Astrocyte (in vitro differentiated cells and primary cell): ENCODE results near the gene HOXB13. TPM values are rescaled to one million over a fixed set of nuclear protein-coding genes. Genes with fewer than 3 reads are reported as not detected.

Experiments used
- DNase-seq: peaks from one replicate; pipeline ENCODE4 v3.0.0-alpha.2; 2010; ENCODE audit warnings: low read depth
- FAIRE-seq: peaks from 2 replicates; lab custom pipeline; 2011; peaks lifted over from hg19 to GRCh38; lab: Jason Lieb, UNC
- H2AFZ ChIP-seq: 2 replicates; pipeline ENCODE4 v1.6.0; 2012; ENCODE audit warnings: low read depth, low read length, inconsistent platforms
- H3K27ac ChIP-seq: 2 replicates; pipeline ENCODE4 v1.5.1; 2011; ENCODE audit warnings: low read depth, low read length, inconsistent platforms
- H3K27me3 ChIP-seq: 2 replicates; pipeline ENCODE4 v1.6.0; 2011; ENCODE audit warnings: low read length, inconsistent platforms; ENCODE audit not compliant: insufficient read depth
- H3K36me3 ChIP-seq: 2 replicates; pipeline ENCODE4 v1.5.1; 2011; ENCODE audit warnings: low read length, inconsistent platforms; ENCODE audit not compliant: insufficient read depth
- H3K4me1 ChIP-seq: 2 replicates; pipeline ENCODE4 v1.5.1; 2011; ENCODE audit warnings: low read length, inconsistent platforms; ENCODE audit not compliant: insufficient read depth
- H3K4me2 ChIP-seq: 2 replicates; pipeline ENCODE4 v1.6.0; 2012; ENCODE audit warnings: low read length, inconsistent platforms
- H3K4me3 ChIP-seq: 2 replicates; pipeline ENCODE4 v1.5.1; 2011; ENCODE audit warnings: low read depth, mild to moderate bottlenecking, low read length, inconsistent platforms; ENCODE audit not compliant: insufficient read depth
- H3K79me2 ChIP-seq: 2 replicates; pipeline ENCODE4 v1.6.0; 2012; ENCODE audit warnings: mild to moderate bottlenecking, low read length, inconsistent platforms; ENCODE audit not compliant: insufficient read depth
- H3K9ac ChIP-seq: 2 replicates; pipeline ENCODE4 v1.6.0; 2012; ENCODE audit warnings: mild to moderate bottlenecking, low read length, inconsistent platforms
- H3K9me3 ChIP-seq: 2 replicates; pipeline ENCODE4 v1.5.1; 2012; ENCODE audit warnings: low read depth, mild to moderate bottlenecking, low read length, inconsistent platforms; ENCODE audit not compliant: insufficient read depth
- H4K20me1 ChIP-seq: 2 replicates; pipeline ENCODE4 v1.6.0; 2012; ENCODE audit warnings: low read length, inconsistent platforms; ENCODE audit not compliant: insufficient read depth
- H3K27ac Mint-ChIP-seq: one replicate; pipeline ENCODE4 v1.8.0; 2021; ENCODE audit warnings: mild to moderate bottlenecking, mixed read lengths; ENCODE audit not compliant: unreplicated experiment
- H3K27me3 Mint-ChIP-seq: one replicate; pipeline ENCODE4 v1.8.0; 2021; ENCODE audit warnings: low read depth, mixed read lengths; ENCODE audit not compliant: unreplicated experiment
- H3K36me3 Mint-ChIP-seq: one replicate; pipeline ENCODE4 v1.8.0; 2021; ENCODE audit warnings: low read depth, mixed read lengths; ENCODE audit not compliant: unreplicated experiment
- H3K4me1 Mint-ChIP-seq: one replicate; pipeline ENCODE4 v1.8.0; 2021; ENCODE audit warnings: low read depth, mixed read lengths; ENCODE audit not compliant: unreplicated experiment
- H3K4me3 Mint-ChIP-seq: one replicate; pipeline ENCODE4 v1.8.0; 2021; ENCODE audit warnings: mild to moderate bottlenecking, moderate library complexity, mixed read lengths; ENCODE audit not compliant: unreplicated experiment
- H3K9me3 Mint-ChIP-seq: one replicate; pipeline ENCODE4 v1.8.0; 2021; ENCODE audit warnings: mild to moderate bottlenecking, mixed read lengths; ENCODE audit not compliant: unreplicated experiment
- EZH2 ChIP-seq: IDR thresholded peaks from 2 replicates; pipeline ENCODE4 v1.6.1; 2012; ENCODE audit warnings: mild to moderate bottlenecking, low read length, inconsistent platforms; ENCODE audit not compliant: insufficient read depth
- total RNA-seq: library from RNA; stranded (reverse); gene quantifications from 2 replicates; pipeline ENCODE4 v1.2.1, GENCODE V29; 2021
- TF ChIP-seq, protein P1 (sequence below): IDR thresholded peaks from 2 replicates; pipeline ENCODE4 v1.5.1; 2011; ENCODE audit warnings: low read depth, mild to moderate bottlenecking, inconsistent platforms, low read length, moderate library complexity; ENCODE audit not compliant: insufficient read depth

Gene HOXB13
- total RNA-seq, 1 donor from 2014 or later = not detected

DNA sequence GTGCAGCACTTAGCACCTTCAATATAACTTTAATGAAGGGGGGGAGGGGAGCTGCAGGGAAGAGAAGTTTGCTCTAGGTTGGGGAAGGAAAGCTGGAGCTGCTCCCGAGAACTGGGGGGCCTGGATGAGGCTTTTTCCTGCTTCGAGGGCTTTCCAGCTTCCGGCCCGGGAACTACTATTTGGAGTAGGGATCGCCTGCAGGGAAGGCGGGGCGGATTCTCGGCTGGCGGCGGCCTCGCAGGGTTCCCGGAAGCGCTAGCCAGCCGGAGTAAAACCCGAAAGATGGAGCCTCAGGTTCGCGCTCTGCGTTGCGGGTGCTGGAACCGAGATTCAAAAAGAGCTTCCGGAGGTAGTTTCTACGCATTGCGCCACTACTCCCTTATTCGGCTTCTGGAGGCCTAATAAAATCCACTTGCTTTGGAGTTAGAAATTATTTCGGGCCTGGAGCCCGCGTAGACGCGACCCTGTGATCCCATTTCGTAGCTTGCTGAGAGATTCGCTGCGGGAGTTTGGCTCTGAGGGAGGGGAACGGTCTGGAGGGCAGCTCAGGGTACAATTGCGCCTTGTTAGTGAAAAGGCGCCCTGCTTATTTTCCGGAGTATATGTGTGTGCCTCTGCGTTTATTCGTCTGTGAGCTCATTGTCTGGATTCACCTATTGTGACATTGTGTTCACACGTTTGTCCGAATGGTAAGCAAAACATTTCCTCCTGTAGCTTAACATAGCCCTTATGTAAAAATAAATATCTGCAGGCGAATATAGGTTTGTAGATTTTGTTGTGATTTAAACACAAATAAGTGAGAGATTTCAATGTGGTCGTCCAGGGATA lies 4.9 kb downstream of the HOXB13 start:
- Histone ChIP-seq H3K4me2 (peak overlapping the region; percentile 18), H3K9me3 (peaks cover 17% of the 10 kb centered on the region), H3K9ac (no peak overlapping the region), H3K79me2 (no peaks in the 10 kb centered on the region), H2AFZ (no peak overlapping the region), H3K27me3 (peaks cover 99% of the 10 kb centered on the region), H3K36me3 (no peaks in the 10 kb centered on the region), H4K20me1 (peaks cover 6% of the 10 kb centered on the region), H3K4me3 (no peak overlapping the region), H3K4me1 (peaks cover 2% of the 10 kb centered on the region), H3K27ac (no peak overlapping the region)
- TF ChIP-seq, protein P1, sequence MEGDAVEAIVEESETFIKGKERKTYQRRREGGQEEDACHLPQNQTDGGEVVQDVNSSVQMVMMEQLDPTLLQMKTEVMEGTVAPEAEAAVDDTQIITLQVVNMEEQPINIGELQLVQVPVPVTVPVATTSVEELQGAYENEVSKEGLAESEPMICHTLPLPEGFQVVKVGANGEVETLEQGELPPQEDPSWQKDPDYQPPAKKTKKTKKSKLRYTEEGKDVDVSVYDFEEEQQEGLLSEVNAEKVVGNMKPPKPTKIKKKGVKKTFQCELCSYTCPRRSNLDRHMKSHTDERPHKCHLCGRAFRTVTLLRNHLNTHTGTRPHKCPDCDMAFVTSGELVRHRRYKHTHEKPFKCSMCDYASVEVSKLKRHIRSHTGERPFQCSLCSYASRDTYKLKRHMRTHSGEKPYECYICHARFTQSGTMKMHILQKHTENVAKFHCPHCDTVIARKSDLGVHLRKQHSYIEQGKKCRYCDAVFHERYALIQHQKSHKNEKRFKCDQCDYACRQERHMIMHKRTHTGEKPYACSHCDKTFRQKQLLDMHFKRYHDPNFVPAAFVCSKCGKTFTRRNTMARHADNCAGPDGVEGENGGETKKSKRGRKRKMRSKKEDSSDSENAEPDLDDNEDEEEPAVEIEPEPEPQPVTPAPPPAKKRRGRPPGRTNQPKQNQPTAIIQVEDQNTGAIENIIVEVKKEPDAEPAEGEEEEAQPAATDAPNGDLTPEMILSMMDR = no peak
- TF ChIP-seq EZH2 = peak; percentile 12
- Mint-ChIP-seq H3K36me3 (peaks cover 4% of the 10 kb centered on the region), H3K27ac (no peak overlapping the region), H3K4me1 (no peaks in the 10 kb centered on the region), H3K9me3 (peaks cover 16% of the 10 kb centered on the region), H3K27me3 (peaks cover 97% of the 10 kb centered on the region), H3K4me3 (peak overlapping the region; percentile 54)
- DNase-seq (no peak), FAIRE-seq (no peak)

DNA sequence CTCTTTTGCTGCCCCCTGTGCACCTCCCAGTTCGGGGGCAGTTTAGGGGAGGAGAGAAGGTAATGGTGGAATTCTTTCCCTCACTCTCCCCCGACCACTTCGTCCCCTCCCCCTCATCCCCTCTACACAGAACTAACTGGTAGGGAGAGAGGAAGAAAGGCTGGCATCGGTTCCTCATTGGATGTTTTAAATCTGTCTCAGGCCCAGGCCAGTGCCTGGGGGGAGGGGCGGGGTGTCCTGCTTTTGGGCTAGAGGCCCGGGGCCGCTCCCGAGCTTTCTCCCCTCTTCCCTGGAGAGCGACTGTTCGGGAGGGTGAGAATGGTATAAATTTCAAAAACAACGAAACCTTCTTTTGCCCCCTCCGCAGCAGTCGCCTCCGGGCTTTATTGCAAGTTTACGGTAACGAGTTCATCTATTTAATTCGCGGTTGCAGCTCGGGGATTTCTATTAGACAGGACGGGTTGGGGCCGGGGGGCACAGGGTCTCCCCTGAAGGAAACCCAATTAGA lies 5.6 kb downstream of the HOXB13 start, which contains the start of gene PRAC2:
TSS of gene PRAC2 (plus strand) at position 271 of the 508 bp plus-strand sequence. CDS start 1,226 bp downstream, outside the sequence.
- no peak for DNase-seq
- Histone ChIP-seq H3K4me1 (peaks cover 2% of the 10 kb centered on the region), H3K79me2 (no peaks in the 10 kb centered on the region), H3K27ac (no peak within 1 kb of the TSS), H3K4me3 (no peak within 1 kb of the TSS), H4K20me1 (peaks cover 9% of the 10 kb centered on the region), H3K36me3 (no peaks in the 10 kb centered on the region), H2AFZ (no peak within 1 kb of the TSS), H3K9ac (no peak within 1 kb of the TSS), H3K9me3 (peaks cover 20% of the 10 kb centered on the region), H3K27me3 (peaks cover 99% of the 10 kb centered on the region), H3K4me2 (peak within 1 kb of the TSS; percentile 18)
- Mint-ChIP-seq H3K27ac (no peak within 1 kb of the TSS), H3K4me3 (peak within 1 kb of the TSS; percentile 54), H3K27me3 (peaks cover 98% of the 10 kb centered on the region), H3K36me3 (peaks cover 4% of the 10 kb centered on the region), H3K4me1 (no peaks in the 10 kb centered on the region), H3K9me3 (peaks cover 16% of the 10 kb centered on the region)
- FAIRE-seq = no peak
- TF ChIP-seq EZH2 = peak; percentile 36
- TF ChIP-seq, protein P1 = no peak
